WI38 (cell line): ENCODE results near the gene SLC31A1.

Experiments
- H3K4me3 ChIP-seq: 2 replicates; pipeline ENCODE4 v1.5.1; 2011; ENCODE audit warnings: low read depth, mild to moderate bottlenecking, control low read depth, low read length
- TF ChIP-seq, protein P1 (sequence below): IDR thresholded peaks from 2 replicates; pipeline ENCODE4 v1.5.1; 2012; ENCODE audit warnings: low read depth, mild to moderate bottlenecking, control low read depth, low read length

The SLC31A1 gene

DNA sequence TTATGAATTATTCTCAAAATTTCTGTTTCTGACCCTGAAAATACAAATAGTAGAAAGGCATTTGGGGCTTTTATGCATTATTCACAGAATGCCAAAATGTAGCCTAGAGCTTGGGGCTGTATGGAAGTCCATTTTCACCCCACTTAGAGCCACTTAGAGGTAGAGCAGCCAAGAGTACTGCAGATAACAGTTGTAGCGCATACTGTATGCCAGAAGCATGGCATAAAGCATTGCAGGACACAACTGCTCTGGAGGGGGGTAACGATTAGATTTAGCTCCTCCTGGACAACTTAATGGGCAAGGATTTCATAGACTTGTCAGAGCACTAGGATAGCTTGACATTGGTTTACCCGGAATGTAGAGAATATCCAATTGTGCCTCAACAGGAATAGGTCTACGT lies 15.7 kb downstream of the SLC31A1 start:
- TF ChIP-seq, protein P1, sequence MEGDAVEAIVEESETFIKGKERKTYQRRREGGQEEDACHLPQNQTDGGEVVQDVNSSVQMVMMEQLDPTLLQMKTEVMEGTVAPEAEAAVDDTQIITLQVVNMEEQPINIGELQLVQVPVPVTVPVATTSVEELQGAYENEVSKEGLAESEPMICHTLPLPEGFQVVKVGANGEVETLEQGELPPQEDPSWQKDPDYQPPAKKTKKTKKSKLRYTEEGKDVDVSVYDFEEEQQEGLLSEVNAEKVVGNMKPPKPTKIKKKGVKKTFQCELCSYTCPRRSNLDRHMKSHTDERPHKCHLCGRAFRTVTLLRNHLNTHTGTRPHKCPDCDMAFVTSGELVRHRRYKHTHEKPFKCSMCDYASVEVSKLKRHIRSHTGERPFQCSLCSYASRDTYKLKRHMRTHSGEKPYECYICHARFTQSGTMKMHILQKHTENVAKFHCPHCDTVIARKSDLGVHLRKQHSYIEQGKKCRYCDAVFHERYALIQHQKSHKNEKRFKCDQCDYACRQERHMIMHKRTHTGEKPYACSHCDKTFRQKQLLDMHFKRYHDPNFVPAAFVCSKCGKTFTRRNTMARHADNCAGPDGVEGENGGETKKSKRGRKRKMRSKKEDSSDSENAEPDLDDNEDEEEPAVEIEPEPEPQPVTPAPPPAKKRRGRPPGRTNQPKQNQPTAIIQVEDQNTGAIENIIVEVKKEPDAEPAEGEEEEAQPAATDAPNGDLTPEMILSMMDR = no peak
- no peak overlapping the region for H3K4me3 ChIP-seq

DNA sequence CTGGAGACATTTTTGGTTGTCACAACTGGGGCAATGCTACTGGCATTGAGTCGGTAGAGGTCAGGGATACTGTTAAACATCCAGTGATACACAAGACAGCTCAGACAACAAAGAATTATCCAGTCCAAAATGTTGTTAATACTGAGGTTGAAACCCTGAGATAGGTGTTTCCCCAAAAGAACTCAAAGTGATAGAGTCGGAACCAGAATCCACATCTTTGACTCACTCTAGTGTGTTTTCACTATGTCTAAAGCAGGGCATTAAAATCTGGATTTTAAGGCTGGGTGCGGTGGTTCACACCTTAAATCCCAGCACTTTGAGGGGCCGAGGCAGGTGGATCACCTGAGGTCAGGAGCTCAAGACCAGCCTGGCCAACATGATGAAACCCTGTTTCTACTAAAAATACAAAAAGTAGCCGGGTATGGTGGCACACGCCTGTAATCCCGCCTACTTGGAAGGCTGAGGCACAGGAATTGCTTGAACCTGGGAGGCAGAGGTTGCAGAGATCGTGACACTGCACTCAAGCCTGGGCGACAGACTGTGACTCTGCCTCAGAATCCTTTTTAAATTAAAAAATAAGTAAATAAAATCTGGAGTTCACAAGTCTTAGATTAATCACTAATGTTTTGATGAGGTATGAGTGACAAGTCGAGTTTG lies 17.0 kb downstream of the SLC31A1 start:
- no peak overlapping the region for H3K4me3 ChIP-seq
- TF ChIP-seq, protein P1 = no peak

DNA sequence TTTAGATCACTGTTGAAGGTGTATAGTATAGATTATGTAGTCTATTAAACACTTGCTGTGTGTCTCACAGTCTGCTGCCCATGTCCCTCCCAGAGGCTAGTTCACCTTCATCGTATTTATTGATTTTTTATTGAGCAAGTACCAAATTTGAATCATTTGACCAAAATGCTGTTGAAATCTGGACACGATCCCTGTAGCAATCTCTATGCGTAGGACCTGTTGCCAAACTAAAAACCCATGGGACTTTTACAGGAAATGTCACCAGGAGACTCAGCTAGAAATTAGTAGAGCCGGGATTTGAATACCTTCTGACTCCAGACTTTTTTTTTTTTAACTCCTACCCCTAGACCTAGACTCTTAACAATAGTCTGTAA lies 17.5 kb downstream of the SLC31A1 start:
- H3K4me3 ChIP-seq = no peak overlapping the region
- TF ChIP-seq, protein P1 = no peak

DNA sequence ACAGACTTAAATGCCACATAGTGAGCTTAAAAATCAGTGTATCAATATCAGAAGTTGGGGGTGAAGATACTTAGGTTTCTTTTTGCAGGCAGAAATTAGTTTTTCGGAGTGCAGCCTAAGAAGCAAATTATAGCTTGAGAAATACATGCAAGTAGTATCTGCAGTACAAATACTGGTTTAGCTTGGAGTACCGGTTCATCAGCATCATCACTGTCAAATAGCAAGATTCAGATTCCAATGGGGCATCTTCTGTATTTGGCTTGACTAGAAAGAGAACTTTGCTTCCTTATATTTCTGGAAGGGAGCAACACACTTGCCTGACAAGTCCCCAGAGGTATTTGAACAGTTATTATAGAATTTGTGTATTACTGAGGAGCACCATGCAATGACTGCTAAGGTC lies 19.8 kb downstream of the SLC31A1 start:
- no peak overlapping the region for H3K4me3 ChIP-seq

DNA sequence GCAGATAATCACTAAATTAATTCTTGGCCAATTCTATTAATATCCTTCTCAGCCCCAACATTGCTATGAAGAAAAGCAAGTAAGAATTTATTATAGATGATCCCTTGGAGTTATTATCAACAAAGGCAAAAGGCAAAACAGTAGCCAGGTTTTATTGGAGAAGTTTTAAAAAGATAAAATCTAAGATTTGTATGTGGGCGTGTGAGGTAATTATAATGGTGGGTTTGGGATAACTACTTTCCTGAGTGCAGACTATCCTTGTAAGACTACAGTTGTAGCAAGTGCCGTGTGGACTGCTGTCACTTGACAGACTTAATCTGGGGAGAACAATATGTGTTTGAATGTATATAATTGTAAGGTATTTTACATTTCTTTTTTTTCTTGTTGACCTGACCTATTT lies 23.2 kb downstream of the SLC31A1 start:
- H3K4me3 ChIP-seq = no peak overlapping the region
- TF ChIP-seq, protein P1 = no peak

More for the DNA sequence above, 19.8 kb downstream of the SLC31A1 start:
- TF ChIP-seq, protein P1 = no peak

DNA sequence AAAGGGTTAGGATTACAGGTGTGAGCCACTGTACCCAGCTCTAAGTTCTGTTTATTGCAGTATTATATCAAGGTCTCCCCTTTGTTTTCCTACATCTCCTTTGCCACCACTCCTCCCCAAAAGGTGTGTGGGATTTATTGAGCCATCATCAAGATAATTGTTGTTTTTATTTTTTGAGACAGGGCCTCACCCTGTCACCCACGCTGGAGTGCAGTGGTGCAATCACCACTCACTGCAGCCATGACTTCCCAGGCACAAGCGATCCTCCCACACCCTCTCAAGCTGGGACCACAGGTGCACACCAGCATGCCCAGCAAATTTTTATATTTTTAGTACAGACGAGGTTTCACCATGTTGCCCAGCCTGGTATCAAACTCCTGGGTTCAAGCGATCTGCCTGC lies 24.6 kb downstream of the SLC31A1 start:
- no peak overlapping the region for H3K4me3 ChIP-seq
- TF ChIP-seq, protein P1 = no peak

DNA sequence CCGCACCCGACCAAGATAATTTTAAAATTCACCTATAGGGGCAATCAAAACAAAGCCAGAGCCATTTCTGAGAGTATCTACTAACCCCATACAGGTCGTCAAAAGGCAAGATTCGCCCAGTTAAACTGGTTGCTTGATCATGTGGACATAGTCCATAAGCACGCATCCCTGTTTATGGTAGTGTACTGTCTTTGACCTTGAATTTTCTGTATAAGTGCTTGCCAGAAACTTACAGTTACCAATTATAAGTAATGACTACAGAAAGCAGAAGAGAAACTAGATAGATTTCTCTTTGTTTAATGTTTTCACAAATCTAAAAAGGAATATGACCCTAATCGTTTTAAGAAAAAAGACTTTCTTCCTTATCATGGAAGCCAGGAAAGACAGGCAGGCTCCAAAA lies 25.6 kb downstream of the SLC31A1 start:
- TF ChIP-seq, protein P1 = no peak

More for the DNA sequence above, 25.6 kb downstream of the SLC31A1 start:
- no peak overlapping the region for H3K4me3 ChIP-seq
